NCI-H774 (cell line): ENCODE data around the gene SBF1.
"Not testable (repeated sequence)": the region's sequence is repeated elsewhere in the genome, so short reads cannot be mapped to it uniquely, and the experiment has no call there.

Experiments
- DNase-seq: peaks from one replicate; lab custom pipeline; 2025; lab: John Stamatoyannopoulos, UW

The SBF1 gene

DNA sequence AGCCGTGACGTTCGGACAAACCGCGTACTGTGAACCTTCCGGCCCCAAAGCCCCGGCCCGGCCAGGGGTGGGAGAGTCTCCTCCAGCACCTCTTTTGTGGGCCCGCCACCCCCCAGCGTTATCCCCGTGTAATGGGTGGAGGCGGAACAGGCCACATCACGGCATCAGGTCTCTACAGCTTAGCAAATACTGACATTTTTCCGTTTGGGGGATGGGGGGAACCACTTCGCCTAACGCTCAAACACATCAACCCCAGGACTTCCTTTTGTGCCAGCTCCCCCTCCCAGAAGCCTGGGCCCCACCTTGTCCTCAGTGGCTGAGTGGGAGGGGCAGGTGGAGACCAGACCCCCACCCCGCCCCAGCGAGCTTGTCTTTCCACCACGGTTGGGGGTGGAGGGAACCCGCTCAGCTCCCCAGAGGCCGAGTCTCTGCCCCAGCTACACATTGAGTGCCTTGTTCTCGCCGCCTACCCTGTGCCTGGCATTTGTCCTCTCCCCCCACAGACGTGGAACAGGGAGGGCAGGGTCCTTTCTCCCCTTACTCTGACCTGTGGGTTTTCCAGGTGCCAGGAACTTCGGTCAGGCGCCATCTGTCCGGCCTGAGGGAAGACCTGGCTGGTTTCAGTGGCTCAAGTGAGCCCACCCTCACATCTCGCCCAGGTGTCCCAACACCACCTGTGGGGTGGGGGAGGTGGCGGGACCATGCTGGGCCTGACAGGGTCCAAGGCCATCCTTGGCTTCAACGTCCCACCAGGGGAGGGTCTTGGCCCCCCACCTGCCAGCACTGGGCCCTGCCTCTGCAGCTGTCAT lies 29.6 kb downstream of the SBF1 start:
- DNase-seq = no peak

DNA sequence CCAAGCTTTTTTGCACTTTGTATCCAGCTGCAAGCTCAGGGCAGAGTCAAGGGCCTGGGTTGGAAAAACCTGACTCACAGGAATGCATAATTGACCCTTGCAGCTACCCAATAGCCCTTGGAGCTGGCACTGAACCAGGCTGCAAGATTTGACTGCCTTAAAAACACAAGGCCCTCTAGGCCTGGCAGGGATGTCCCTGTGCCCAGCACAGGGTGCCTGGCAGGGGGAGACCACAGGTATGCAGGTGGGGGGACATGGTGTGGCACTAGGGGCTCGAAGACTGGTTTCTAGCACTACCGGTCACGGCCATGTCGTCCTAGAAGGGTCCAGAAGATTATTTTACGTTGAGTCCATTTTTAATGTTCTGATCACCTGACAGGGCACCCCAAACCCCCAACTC lies 30.2 kb downstream of the SBF1 start:
- DNase-seq = no peak

DNA sequence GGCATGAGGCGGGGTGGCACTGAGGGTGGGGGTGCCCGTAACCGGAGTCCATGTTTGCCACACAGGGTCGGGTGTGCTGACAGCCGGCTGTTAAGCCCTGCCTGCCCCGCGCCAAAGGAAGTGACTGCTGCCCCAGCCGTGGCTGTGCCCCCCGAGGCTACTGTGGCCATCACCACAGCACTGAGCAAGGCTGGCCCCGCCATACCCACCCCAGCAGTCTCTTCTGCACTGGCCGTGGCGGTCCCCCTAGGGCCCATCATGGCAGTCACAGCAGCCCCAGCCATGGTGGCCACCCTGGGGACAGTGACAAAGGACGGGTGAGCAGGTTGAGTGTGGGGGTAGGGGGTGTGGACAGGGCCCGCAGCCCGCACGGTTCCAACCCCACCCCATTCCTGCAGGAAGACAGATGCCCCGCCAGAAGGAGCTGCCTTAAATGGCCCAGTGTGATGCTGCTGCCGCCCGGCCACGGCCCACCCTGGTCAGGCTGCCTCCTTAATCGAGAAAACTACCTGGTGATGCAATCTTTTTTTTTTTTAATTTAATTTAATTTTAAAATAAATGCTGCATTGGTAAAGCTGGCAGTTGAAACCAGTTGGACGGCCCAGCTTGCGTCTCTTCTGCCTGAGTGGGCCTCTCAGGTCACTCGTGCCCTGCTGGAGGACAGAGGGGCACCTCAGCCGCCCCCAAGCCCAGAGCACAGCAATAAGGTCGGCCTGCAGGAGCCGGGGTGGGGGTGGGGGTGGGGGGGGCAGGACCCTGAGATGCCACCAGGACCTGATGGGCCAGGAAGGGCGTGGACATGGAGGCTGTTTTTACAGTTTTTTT lies 30.8 kb downstream of the SBF1 start:
- DNase-seq = no peak

DNA sequence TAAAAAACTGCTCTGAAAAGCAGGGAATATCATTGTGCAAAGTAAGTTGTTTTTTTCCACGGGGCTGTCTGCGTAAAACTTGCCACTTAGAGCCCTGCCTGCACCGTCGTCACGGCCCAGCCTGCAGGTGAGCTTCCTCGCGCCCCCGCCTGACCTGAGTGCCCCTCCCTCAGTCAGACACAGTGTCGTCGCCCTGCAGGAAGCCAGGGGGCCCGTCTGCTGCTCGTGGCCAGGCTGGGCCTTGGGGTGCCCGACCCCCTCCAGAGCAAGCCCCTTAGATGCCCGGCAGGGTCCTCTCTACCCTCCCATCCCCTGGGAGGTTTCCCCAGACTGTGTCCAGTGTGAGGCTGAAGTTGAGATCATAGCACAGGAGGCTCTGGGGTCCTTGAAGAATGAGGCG lies 31.6 kb downstream of the SBF1 start:
- no peak for DNase-seq

DNA sequence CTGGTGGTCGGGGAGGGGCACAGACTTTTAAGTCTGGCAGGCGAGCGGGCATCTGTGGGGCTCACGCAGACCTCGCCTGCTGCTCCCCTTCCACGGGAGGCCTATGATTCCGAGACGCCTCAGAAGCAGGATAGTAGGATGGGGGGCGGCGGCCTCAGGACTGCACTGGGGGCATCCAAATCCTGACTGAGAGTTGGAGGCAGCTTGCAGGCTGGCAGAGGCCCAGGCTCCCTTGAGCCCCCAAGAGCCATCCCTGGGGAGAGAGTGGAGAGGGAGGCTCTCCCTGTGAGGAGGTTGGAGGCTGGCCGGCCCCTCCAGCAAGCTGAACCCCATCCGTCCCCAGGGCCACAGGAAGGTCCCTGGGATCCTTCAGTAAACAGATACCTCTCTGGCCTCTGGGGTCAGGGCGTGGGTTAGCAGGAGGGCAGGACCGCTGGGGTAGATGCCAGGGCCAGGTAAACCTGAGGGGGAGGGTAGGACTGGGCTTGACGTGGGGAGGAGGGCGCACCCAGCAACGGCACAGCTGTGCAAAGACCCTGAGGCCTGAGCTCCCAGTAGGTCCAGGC lies 33.3 kb downstream of the SBF1 start:
- DNase-seq = no peak

DNA sequence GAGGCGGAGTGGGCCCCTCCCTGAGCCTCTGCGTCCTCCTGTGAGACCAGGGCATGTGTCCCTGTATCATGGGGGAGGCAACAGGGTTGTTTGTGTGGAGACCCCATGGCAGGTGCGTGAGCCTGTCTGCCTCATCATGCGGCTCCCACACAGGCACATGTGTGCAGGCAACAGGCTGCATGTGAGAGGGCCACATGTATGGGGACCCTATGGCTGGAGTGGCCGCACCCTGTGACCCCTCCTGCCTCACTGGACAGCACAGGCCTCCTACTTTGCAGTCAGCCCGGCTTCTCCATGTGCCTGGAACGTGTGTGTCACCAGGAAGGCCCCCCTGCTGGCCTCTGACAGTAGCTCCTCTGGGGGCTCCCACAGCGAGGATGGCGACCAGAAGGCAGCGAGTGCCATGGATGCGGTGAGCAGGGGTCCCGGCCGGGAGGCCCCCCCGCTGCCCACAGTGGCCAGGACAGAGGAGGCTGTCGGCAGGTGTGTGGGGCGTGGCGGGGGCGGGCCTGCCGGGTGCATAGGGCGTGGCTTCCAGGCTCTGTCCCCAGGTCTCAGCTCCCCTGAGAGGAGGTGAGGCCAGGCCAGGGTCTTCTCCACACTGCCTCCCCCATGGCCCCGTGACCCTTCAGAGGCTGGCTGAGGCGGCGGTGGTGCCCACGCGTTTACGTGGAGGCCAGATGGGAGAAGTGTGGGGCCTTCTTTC lies 34.1 kb downstream of the SBF1 start:
- no peak for DNase-seq

DNA sequence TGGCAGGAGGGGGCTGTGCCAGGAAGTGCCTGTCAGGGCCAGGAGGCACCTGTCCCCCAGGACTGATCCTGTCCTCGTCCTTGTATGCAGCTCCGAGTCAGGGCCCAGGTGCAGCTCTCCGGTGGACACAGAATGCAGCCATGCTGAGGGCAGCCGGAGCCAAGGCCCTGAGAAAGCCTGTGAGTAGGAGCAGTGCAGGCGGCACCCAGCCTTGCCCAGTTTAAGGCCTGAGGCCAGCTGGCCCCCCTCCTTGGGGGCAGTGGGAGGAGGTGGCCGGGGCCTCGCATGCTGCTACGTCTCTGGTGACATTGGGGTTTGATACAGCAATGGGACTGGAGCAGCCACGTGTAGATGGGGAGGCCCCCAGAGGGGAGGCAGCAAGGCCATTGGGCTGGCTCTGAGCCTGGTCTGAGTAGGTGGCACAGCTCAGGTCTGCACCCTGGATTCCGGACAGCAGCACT lies 34.9 kb downstream of the SBF1 start:
- DNase-seq = no peak

DNA sequence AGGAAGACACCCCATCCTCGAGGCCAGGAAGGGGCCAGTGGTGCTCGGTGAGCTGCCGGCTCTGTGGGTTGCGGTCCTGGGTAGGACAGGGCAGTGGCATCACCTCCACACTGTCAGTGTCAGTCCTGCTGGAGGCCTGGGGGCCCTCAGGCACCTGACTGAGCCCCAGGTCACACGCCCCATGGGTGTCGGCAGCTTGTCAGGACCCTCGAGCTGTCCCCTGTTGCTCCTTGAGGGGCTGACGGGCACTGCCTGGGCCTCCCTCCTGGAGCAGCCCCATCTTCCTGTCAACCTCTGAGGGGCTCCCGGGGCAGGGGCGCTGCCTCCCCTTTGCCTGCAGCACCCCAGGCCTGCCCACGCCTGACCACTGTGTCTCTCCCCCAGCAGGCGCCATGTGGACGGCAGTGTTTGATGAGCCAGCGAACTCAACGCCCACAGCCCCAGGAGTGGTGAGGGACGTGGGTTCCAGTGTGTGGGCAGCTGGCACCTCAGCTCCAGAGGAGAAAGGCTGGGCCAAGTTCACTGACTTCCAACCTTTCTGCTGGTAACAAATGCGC lies 35.4 kb downstream of the SBF1 start:
- no peak for DNase-seq

DNA sequence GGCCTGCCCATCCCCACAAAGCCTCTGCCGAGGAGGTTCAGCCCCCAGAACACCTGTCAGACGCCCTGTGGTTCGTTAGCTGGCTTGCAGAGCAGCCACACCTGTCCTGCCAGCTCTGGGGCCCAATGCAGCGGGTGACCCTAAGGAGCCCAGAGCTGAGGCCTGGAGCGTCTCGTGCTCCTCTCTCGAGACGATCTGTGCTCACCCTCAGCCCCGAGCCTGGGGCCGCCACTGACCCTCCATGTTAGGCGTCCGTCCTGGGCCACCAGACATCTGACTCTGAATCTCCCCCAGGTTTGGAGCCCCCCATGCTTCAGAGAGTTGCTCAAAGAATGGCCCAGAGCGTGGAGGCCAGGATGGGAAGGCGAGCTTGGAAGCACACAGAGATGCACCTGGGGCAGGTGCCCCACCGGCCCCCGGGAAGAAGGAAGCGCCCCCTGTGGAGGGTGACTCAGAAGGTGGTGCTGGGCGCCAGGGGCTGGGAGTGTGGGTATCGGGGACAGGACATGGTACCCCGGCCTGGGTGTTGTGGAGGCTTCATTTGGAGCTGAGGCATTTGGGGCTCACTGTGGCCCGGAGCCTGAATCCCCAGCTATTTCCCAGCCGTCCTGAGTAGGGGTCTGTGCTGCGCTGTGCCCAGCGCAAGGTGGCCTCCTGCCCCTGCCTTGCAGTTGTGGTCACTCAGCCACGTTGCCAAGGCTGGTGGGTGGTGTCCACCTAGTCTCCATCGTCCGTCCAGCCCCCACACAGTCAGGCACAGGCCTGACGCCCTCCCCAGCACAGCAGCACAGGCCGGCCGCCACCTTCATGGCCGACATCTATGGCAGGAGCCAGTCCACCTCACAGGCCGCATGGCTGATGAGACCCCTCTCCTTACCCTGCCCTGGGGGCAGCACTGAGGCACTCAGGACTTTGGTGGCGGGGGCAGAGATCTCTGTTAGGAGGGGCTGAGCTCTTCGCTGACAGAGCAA lies 36.2 kb downstream of the SBF1 start:
- no peak for DNase-seq

DNA sequence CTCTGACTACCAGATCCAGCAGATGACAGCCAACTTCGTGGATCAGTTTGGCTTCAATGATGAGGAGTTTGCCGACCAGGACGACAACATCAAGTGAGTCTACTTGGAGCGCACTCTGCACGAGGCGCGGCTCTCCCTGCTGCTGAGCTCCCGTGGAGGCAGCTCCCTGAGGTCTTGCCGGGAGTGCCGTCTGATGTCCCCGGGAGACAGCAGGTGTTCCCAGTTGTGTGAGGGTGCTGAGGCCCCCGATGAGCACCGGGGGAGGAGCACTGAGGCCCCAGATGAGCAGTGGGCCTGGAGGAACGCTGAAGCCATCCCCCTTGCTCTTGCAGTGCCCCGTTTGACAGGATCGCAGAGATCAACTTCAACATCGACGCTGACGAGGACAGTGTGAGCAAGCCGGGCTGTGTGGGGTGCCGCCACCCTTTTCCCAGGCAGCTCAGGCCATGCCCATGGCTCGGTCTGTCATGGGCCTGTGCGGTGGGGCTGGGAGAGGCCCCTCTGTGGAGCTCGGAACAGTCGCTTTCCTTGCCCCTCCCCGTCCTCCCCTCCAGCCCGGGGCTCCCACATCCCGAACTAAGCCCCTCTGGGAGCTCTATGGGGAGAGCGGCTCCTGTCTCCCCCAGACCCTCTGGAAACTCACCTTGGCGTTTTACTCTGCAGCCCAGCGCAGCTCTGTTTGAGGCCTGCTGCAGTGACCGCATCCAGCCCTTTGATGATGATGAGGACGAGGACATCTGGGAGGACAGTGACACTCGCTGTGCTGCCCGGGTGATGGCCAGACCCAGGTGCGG lies 37.1 kb downstream of the SBF1 start:
- DNase-seq = no peak

DNA sequence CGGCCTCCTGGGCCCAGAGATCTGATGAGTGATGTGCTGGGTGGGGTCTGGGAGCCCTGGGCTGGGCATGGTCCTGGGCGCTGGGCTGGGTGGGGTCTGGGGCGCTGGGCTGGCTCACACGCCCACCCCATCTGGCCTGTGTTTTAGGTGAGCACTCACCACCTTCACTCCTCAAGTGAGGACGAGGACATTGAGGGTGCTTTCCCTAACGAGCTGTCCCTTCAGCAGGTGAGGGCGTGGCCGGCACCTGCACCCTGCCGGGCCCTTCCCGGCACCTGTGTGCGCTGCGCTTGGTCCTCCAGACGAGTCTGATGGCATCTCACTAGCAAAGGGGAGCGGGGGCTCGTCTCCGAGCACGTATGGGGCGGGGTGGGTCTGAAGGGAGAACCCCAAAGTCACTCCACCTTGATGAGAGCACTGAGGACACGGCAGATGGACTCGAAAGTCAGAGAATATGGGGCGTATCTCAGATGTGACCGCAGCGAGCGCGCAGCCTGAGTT lies 37.9 kb downstream of the SBF1 start:
- DNase-seq = no peak

DNA sequence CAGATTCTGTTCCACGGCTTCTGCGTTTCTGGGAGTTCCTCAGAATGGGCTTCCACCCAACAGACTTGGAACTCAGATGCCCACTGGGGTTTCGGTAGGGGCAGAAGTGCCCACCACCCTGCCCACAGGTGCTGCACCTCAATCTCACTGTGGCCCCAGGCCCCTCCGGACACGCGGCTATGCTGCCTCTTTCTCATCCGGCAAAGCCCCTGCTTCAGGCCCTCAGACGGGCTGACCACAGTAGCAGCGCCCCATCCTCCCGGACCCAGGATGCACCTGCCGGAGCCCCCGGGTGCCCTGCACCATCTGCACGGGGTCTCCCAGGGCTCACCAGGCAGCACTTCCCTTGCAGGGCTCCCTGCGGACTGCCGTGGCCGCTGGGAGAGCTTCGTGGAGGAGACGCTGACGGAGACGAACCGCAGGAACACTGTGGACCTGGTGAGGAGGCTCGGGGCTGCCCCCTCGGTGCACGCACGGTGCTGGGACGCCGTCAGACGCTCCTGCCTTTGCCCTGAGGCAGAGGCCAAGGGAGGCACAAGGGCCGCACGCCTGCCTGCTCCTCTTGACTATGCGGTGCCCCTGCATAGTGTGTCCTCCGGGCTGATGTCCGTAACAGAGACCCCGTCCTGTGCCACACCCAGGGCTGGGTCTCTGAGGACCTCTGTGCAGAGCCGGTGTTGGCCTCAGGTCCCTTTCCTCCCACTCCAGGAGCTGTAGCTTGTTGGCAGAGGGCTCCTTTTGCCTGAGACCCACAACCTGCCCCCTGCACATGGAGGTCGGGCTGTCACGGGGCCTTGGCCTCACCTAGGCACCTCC lies 38.6 kb downstream of the SBF1 start:
- DNase-seq = no peak

DNA sequence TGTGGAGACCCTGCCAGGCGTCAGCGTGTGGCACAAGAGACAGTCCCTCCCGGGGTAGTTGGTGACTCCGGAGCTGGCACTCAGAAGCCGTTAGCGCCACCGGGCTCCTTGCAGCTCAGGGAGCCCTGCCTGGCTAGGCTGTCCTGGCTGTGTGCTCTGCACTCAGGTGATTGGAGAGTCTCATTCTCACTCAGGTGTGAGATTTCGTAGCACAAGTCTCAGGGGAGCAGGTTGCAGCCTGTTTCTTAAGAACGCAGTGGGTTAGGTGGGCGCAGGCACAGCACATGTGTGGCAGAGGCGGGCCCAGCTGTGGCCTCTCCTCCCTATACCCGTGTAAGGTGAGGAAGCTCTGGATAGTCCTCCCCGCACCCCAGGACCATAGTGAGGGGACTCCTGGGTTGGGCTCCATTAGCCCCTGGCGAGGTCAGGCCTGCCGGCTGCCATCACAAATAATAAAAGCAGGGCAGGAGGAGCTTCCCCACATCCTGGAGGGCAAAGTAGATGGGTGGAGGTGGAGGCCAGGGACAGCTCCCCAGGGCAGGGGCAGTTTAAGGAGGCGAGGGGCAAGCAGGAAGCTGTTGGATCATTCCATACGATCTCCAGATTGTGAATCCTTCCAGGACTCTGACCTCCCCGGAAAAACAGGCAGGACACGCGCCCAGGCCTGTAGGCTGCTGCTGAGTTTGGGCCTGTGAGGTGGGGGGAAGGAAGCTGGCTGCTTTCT lies 39.4 kb downstream of the SBF1 start:
- no peak for DNase-seq

DNA sequence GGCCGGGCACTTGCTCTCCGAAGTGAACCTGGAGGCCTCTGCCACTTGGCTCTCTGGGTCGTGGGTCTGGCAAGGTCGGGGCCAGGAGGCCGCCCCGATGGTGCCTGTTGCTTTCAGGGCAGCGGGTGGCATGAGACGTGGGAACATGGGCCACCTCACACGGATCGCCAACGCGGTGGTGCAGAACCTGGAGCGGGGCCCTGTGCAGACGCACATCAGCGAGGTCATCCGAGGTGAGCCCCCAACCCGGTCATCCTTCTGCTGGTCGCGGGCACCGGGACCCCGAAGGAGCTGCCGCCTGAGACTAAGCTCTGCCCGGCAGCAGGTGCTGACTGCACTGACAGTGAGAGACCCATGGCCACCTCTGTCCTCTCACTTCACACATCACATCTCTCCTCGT lies 40.0 kb downstream of the SBF1 start:
- DNase-seq = no peak

DNA sequence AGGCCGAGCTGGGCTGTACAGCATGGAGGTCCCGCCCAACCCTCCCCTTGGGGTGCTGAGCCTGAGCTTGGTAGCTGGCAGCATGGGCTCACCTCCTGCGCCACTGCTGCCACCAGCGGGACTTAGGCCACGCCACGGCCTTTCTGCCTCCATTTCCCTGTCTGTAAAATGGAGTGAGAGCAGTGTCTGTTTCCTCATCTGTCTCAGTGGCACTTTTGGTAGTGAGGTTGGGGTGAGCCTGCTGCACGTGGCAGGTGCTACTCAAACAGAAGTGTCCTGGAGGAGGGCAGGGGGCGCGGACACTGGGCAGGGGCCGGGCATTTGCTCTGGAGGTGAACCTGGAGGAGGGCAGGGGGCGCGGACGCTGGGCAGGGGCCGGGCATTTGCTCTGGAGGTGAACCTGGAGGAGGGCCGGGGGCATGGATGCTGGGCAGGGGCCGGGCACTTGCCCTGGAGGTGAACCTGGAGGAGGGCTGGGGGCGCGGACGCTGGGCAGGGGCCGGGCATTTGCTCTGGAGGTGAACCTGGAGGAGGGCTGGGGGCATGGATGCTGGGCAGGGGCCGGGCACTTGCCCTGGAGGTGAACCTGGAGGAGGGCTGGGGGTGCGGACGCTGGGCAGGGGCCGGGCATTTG lies 41.8 kb downstream of the SBF1 start:
- not testable (repeated sequence) for DNase-seq

DNA sequence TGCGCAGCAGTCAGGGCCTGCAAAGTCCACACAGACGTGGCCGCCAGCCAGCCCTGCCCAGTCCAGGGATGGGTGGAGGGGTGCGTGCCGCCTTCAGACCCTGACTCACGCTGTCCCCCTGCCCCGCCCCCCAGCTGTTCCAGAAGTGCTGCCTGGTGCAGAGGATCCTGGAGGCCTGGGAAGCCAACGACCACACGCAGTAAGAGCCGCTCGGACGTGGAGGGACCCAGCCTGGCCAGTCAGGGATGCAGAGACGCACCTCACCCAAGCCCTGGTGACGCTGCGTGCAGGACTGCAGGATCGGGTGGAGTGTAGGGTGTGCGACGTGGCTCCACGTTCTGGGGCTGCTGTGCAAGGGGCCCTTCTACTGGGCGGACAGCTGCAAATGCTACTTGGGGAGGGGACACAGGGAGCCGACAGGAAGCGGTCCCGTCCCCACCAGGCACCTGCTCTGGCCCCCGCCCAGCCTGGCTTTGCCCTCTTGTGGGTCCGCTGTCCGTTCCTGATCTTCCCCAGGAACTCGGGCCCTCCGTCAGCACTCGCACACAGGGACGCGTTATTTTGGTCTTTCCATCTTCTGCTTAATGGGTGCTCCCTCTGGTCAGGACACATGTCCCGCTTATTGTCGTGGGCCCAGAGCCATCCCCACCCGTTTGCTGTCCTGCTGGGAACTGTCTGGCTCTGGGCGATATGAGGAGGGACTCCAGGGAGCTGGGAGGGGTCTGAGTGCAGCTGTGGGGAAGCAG lies 42.5 kb downstream of the SBF1 start:
- DNase-seq = no peak
